Gastrocnemius medialis (tissue), 4 donors: ENCODE results near the gene OOSP2. TPM values are rescaled to one million over a fixed set of nuclear protein-coding genes. Genes with fewer than 3 reads are reported as not detected.
"Not testable (repeated sequence)": the region's sequence is repeated elsewhere in the genome, so short reads cannot be mapped to it uniquely, and the experiment has no call there.

ENCODE experiments used
- ATAC-seq, 2 donors: fragments of 150-250 bp; one replicate each; pipeline ENCODE4 v1.9.1; 2016
- DNase-seq, 2 donors: peaks; one replicate each; pipeline ENCODE4 v3.0.0-alpha.2; 2019
- H3K27ac ChIP-seq, 4 donors: fragments of 200-600 bp; sonication (generic); 1 replicate in 1 of 4; 2 replicates in 3 of 4; pipeline ENCODE4 v1.5.1; 2016 to 2018; ENCODE audit warnings: mild to moderate bottlenecking in 2 of 4, moderate library complexity in 1 of 4
- H3K27me3 ChIP-seq, 3 donors: fragments of 200-600 bp; sonication (generic) in 2 of 3; 1 replicate in 1 of 3; 2 replicates in 2 of 3; pipeline versions ENCODE4 v1.5.1 to v1.6.0; 2016 to 2019; ENCODE audit warnings: mild to moderate bottlenecking in 1 of 3, moderate library complexity in 1 of 3
- H3K36me3 ChIP-seq, 2 donors: fragments of 200-600 bp; sonication (generic) in 1 of 2; one replicate each; pipeline ENCODE4 v1.5.1; 2017 to 2018
- H3K4me1 ChIP-seq, 2 donors: fragments of 200-600 bp; sonication (generic) in 1 of 2; one replicate each; pipeline ENCODE4 v1.5.1; 2016 to 2017; ENCODE audit warnings: mild to moderate bottlenecking in 2 of 2
- H3K4me3 ChIP-seq, 4 donors: fragments of 200-600 bp; sonication (generic) in 3 of 4; 1 replicate in 1 of 4; 2 replicates in 3 of 4; pipeline ENCODE4 v1.5.1; 2016 to 2019; ENCODE audit warnings: mild to moderate bottlenecking in 2 of 4
- H3K9me3 ChIP-seq, 3 donors: fragments of 200-600 bp; sonication (generic) in 2 of 3; 1 replicate in 1 of 3; 2 replicates in 2 of 3; pipeline ENCODE4 v1.5.1; 2016 to 2019
- POLR2A ChIP-seq, 2 donors: fragments of 450-650 bp; IDR thresholded peaks; one replicate each; pipeline ENCODE4 v1.6.1; 2017; ENCODE audit warnings: antibody characterized with exemption in 2 of 2, mild to moderate bottlenecking in 2 of 2, moderate library complexity in 2 of 2
- in situ Hi-C, 4 donors: fragments of 200-750 bp; cut with MboI; loops; one replicate each; pipeline versions ENCODE4 v1.15.0 to v1.8.0; 2017; ENCODE audit warnings: low sequenced_read_pairs in 4 of 4
- intact Hi-C: fragments of 100-400 bp; cut with DNase I; formaldehyde crosslinking; loops from one replicate; pipeline ENCODE4 v1.15.1; 2023; ENCODE audit warnings: low total_unique reads
- total RNA-seq, 4 donors: library from RNA; depleted of rRNA; stranded (reverse); fragments of >200 nt; gene quantifications; one replicate each; pipeline versions ENCODE4 v1.1.0 to v1.2.3, GENCODE V29; 2016
- TF ChIP-seq, protein P1 (sequence below), 5 experiments: fragments of 450-650 bp in 3 of 5; fragments of 200-600 bp in 2 of 5; sonication (generic) in 2 of 5; IDR thresholded peaks in 4 of 5; conservative IDR thresholded peaks in 1 of 5; 1 replicate in 4 of 5; 2 replicates in 1 of 5; pipeline ENCODE4 v1.5.1; 2016 to 2019; ENCODE audit warnings: antibody characterized with exemption in 5 of 5, mild to moderate bottlenecking in 3 of 5, moderate library complexity in 3 of 5

Gene OOSP2
- total RNA-seq, 4 donors from 2014 or later: not detected

DNA sequence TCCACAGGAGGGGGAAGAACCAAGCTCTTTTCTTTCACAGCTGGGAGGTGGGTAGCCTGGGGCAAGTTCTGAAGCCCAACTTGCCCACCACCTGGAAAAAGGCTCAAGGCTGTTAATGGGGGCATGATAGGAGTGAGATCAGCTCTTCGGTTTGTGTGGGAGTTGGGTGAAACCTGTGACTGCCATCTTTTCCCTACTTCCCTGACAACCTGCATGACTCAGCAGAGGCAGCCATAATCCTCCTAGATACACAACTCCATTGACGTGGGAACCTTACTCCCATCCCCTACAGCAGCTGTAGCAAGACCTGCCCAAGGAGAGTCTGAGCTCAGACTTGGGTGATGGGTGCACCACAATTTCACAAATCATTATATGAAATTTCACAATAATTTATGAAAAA is 36.5 kb upstream of the OOSP2 start:
- H3K4me1 ChIP-seq: no peaks in the 10 kb centered on the region
- in situ Hi-C loops (no loop called here), intact Hi-C loops (no loop called here)
- no peak overlapping the region for H3K4me3 ChIP-seq
- no peak for DNase-seq
- H3K27ac ChIP-seq: no peak overlapping the region
- TF ChIP-seq, protein P1, sequence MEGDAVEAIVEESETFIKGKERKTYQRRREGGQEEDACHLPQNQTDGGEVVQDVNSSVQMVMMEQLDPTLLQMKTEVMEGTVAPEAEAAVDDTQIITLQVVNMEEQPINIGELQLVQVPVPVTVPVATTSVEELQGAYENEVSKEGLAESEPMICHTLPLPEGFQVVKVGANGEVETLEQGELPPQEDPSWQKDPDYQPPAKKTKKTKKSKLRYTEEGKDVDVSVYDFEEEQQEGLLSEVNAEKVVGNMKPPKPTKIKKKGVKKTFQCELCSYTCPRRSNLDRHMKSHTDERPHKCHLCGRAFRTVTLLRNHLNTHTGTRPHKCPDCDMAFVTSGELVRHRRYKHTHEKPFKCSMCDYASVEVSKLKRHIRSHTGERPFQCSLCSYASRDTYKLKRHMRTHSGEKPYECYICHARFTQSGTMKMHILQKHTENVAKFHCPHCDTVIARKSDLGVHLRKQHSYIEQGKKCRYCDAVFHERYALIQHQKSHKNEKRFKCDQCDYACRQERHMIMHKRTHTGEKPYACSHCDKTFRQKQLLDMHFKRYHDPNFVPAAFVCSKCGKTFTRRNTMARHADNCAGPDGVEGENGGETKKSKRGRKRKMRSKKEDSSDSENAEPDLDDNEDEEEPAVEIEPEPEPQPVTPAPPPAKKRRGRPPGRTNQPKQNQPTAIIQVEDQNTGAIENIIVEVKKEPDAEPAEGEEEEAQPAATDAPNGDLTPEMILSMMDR (IDR thresholded peaks at IDR 0.05 in 4 of 5, conservative IDR thresholded peaks at IDR 0.05 in 1 of 5): no peak
- TF ChIP-seq POLR2A (IDR thresholded peaks at IDR 0.05): no peak
- no peaks in the 10 kb centered on the region for H3K36me3 ChIP-seq
- ATAC-seq: no peak
- H3K9me3 ChIP-seq: no peaks in the 10 kb centered on the region
- no peaks in the 10 kb centered on the region for H3K27me3 ChIP-seq

DNA sequence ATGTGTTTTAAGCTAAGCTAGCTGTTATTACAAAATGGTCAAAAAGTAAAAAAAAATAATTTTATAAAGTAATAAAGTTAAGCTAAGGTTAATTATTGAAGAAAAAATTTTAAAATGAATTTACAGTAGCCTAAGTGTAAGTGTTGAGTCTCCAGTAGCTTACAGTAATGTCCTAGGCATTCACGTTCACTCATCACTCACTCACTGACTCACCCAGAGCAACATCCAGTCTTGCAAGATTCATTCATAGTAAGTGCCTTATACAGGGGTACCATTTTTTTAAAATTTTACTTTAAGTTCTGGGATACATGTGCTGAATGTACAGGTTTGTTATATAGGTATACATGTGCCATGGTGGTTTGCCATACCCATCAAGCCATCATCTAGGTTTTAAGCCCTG is 34.8 kb upstream of the OOSP2 start:
- intact Hi-C loops: no loop called here
- ATAC-seq (no peak), DNase-seq (no peak)
- Histone ChIP-seq H3K27me3 (no peaks in the 10 kb centered on the region), H3K36me3 (no peaks in the 10 kb centered on the region), H3K4me3 (no peak overlapping the region), H3K27ac (no peak overlapping the region), H3K4me1 (no peaks in the 10 kb centered on the region), H3K9me3 (no peaks in the 10 kb centered on the region)
- no peak for TF ChIP-seq POLR2A (IDR thresholded peaks at IDR 0.05)
- TF ChIP-seq, protein P1 (IDR thresholded peaks at IDR 0.05 in 4 of 5, conservative IDR thresholded peaks at IDR 0.05 in 1 of 5): no peak
- in situ Hi-C loops: no loop called here

DNA sequence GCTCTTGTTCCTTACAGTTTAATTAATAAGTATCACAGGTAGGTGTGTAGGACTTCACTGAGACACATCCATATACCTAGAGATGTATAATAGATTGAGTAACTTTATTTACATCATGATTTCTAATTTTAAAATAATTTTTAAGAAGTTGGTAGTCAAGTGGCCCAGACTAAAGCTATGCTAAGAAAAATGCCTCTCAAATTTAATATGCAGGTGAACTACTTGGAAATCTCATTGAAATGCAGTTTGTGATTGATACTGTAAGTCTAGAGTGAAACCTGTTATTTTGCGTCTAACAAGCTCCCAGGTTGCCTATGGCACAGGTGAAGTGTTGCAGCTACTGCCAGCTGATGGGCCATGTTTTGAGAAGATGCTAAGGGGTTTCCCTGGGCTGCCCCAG is 23.3 kb upstream of the OOSP2 start, which contains the start of gene OOSP4B:
Gene OOSP4B, plus strand, starts transcription at position 301 of the 400 bp plus-strand sequence.
- Histone ChIP-seq H3K36me3 (no peaks in the 10 kb centered on the region), H3K27ac (no peak within 1 kb of the TSS), H3K9me3 (no peaks in the 10 kb centered on the region), H3K27me3 (no peaks in the 10 kb centered on the region), H3K4me3 (no peak within 1 kb of the TSS), H3K4me1 (no peaks in the 10 kb centered on the region)
- TF ChIP-seq, protein P1 (IDR thresholded peaks at IDR 0.05 in 4 of 5, conservative IDR thresholded peaks at IDR 0.05 in 1 of 5): no peak
- ATAC-seq (no peak), DNase-seq (no peak)
- intact Hi-C loops: no loop called here
- in situ Hi-C loops: no loop called here

DNA sequence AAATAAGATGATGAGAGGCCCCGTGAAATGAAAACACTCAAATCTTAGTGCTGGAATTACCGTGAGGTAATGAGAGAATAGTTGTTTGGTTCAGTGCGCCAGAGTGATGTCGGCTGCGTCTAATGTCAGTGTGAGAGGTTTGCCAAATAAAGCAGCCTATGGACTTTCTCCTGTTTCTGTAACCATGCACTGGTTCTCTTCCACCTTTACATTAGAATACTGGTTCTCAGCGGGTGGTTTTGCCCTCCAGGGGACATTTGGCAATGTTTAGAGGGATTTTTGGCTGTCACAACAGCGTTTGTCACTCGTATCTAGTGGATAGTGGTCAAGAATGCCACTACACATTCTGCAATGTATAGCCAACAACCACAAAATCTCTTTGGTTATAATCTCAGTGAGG is 22.2 kb upstream of the OOSP2 start:
- DNase-seq: no peak
- intact Hi-C loops (no loop called here), in situ Hi-C loops (no loop called here)
- Histone ChIP-seq H3K27ac (no peak overlapping the region), H3K27me3 (no peaks in the 10 kb centered on the region), H3K36me3 (no peaks in the 10 kb centered on the region), H3K4me3 (no peak overlapping the region), H3K4me1 (no peaks in the 10 kb centered on the region), H3K9me3 (no peaks in the 10 kb centered on the region)
- TF ChIP-seq POLR2A (IDR thresholded peaks at IDR 0.05): no peak
- TF ChIP-seq, protein P1 (IDR thresholded peaks at IDR 0.05 in 4 of 5, conservative IDR thresholded peaks at IDR 0.05 in 1 of 5): no peak
- ATAC-seq: no peak

DNA sequence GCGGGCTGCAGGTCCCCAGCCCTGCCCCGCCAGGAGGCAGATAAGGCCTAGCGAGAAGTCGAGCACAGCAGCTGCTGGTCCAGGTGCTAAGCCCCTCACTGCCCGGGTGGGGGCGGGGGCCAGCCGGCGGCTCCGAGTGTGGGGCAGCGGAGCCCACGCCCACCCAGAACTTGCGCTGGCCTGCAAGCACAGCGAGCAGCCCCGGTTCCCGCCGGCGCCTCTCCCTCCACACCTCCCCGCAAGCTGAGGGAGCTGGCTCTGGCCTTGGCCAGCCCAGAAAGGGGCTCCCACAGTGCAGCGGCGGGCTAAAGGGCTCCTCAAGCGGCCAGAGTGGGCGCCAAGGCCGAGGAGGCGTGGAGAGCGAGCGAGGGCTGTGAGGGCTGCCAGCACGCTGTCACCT is 19.8 kb upstream of the OOSP2 start:
- H3K9me3 ChIP-seq, ATAC-seq, H3K36me3 ChIP-seq, H3K4me3 ChIP-seq, intact Hi-C loops, H3K27me3 ChIP-seq, DNase-seq, in situ Hi-C loops, H3K27ac ChIP-seq, H3K4me1 ChIP-seq: not testable (repeated sequence)
